ENCODE measurements around the gene SECISBP2.

The SECISBP2 gene

DNA sequence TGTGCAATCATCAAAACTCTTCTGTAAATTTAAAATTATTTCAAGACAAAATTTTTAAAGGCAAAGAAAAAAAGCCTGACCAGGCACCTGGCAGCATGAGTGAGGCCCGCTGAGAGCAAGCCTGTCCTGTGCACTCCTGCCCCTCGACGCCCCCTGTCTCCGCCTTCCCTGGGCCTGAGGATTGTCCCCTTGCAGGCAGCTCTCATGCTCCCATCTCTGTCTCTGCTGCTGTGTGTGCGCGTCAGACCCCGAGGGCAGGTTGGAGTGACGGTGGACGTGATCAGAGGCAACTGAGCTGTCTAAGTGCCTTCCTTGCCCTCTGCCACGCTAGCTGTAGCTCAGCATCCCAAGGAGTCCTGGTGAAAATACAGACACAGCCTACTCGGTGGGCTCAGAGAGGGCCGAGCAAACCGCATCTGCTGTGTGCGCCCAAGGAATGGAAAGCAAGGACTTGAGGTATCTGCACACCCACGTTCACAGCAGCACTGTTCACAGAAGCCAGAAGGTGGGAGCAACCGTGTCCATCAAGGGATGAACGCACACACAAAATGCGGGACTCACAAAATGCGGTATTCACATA, 65.5 kb downstream of the SECISBP2 start:
- DNase-seq: no peak

DNA sequence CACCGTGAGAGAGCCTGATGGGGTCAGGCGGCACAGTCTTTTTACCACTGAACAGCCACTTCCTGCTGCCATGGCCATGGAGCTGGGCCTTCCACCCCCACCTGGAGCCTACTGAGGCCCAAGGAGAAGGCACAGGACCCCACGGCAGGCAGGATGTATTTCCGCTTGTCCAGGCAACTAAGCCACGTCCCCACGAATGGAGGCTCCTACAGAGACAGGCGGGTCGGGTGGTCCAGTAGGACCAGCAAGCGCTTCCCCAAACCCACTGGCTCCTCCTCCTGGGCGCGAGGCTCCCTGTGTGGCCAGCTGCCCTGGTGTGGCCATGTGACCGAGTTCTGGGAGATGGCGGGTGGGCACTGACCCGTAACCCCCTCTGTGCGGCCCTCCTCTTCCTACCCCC, 66.5 kb downstream of the SECISBP2 start:
- DNase-seq: no peak

DNA sequence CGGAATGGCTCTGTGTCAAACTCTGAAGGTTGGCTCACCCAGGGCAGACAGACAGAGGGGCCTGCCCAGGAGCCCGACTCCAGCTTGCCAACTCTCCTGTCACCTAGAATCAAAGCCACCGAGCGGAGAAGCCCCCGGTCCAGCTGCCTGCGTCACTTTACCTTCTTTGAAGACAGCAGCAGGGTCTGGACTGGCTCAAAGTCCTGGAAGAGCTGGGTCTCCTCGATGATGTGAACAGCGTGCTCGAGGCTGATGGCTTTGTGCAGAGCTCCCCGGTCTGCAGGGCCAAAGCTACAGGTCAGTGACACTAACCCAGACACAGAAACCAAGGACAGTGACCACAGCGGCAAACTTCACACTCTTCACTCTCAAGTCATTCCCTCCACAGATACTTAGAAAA, 67.9 kb downstream of the SECISBP2 start:
- DNase-seq: no peak

- no peak for DNase-seq
These were observed 68.5 kb downstream of the SECISBP2 start for GRCh38 chr9:89386797-89387196.

DNA sequence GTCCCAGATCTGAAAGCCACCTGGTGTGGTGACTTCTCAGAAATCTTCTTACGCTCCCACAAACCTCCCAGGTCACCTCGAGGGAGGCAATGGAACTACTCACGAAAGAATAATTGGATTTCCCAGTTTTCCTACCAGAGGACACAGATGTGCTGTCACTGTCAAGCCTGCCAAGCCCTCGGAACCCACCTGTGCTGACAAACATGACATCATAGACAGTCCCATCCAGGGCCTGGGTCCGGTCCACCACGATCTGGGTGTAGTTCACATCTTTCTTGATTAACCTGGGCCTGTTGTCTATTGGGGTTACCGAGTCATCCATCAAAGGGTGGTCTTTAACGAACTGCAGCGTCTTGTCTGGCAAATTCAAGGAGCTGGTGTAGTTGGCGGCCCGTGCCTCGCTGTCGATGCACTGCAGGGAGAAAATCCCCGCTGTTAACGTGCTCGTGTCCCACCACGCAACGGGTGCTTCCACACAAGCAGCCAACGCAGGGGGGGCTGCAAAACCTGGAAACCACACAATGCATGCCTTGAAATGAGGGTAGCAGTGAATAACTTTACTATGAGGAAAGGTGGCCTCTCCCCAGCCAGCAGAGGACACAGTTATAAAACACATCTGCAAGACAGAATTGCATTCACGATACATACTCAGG, 69.0 kb downstream of the SECISBP2 start:
- no peak for DNase-seq

- DNase-seq: peak; percentile 75
These were observed 70.0 kb downstream of the SECISBP2 start for GRCh38 chr9:89388084-89388867.

GRCh38 chr9:89388868-89389177, 70.5 kb downstream of the SECISBP2 start:
- no peak for DNase-seq

- DNase-seq: no peak
These were observed 71.8 kb downstream of the SECISBP2 start for GRCh38 chr9:89390068-89390555.

DNA sequence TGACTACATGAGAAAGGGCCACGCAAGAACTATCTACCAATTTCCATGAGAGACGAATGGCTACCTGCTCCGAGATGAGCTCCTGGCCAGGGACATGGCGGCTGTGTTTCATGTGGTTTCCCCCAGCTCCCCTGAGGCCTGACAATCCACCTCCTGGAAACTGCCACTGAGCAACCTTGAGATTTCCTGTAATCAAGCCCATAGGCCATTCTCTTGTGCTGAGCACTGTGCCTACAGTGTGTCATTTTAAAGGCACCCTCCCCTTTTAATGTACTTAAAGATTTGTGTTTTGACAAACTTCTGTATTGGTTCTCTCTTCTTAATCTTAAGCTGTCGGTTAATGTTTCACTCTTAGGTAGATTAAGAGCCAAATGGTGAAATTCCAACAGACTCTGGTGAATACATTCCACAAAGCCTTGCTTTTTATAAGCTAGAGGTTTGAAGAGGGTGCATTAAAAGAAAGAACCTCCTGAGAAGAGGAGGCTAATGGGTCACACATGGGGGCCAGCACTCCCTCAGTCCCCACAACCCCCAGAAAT, 72.3 kb downstream of the SECISBP2 start:
- DNase-seq: no peak

DNA sequence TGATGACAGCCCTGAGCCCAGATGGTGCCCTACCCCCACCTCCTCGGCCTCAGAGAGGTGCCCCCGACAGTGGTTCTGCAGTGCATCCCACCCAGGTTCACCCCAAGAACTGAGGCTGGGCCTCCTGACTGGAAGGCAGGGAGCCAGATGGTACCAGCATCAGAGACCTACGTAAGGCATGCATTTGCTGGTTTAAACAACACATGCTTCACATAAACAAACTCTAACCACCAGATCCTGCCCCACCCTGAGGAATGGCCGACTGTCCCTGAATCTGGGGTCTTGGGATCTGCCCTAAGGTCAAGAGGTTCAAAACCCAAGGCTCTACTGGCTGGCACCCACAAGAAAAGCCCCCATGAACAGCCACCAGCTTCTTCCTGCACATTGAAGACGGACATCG, 73.3 kb downstream of the SECISBP2 start:
- DNase-seq: no peak

- no peak for DNase-seq
These were observed 76.1 kb downstream of the SECISBP2 start for GRCh38 chr9:89394412-89394811.

GRCh38 chr9:89395931-89396710, 77.8 kb downstream of the SECISBP2 start:
- no peak for DNase-seq

GRCh38 chr9:89397471-89397870, 79.2 kb downstream of the SECISBP2 start:
- DNase-seq: no peak

- no peak for DNase-seq
These were observed 80.3 kb downstream of the SECISBP2 start for GRCh38 chr9:89398621-89399020.

DNA sequence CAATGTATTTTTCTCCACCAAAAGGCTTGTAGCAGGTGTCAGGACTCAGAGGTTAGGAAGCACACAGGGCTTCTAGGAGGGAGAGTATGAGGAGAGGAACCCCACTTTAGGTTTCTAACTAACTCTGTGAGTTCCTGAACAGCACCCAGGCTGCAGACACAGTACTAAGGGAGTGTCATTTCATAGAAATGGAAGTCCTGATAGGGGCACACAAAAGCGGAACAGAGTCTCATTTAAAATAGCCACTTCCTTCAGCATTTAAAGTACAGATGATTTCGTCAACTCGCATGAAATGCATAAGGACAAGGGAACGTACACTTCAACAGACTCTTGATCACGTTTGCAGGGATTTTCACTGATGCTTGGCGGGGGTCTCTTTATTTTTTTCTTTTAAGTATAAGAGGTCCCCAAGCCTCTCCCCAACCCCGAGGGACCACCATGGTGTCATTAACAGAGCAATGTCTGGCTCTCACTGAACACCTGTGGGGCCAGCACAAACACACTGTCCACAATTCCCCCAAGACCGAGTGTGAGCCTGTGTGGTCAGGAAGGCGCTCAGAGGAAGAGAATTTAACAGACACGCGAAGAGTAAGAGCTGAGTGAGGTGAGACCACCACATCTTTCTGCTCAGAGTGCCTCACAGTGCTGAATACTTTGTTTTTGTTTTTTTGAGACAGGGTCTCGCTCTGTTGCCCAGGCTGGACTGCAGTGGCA, 82.3 kb downstream of the SECISBP2 start:
- no peak for DNase-seq

GRCh38 chr9:89402695-89403427, 84.6 kb downstream of the SECISBP2 start:
- DNase-seq: no peak

DNA sequence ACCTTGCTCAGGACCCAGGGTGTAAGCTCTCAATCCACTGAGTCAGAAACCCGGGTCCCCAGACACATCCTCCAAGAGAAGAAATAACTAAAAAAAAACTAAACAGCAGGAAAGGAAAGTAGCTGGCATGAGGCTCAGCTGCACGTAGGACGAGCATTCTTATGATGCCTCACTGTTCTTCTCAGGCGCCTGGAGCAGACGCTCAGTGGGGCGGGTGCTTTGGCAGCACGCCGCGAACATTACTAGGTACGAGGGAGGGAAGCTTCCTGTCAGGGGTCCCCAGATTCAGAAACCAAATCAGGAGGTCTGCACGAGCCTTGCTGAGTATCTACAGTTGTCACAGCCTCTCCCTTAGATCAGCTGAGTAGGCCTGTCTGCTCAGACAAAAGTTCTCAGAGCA, 85.8 kb downstream of the SECISBP2 start:
- DNase-seq: no peak

DNA sequence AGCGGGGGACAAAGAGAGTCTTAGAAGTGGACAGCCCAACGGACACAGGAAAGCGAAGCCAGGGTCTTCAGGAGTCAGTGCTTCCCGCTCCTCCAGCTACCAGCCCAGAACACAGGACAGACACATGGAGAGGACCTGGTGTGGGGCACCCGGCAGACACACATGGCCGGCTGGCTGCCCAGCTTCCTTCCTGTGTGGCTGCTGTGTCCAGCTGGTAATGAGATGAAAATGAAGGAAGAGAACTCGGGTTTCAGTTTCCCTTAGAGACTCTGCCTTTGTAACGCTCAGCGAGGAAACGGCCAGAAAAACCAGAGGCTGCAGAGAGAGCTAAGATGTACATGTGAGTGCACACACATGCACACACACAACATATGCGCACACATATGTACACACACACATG, 87.5 kb downstream of the SECISBP2 start:
- no peak for DNase-seq

- DNase-seq: no peak
These were observed 88.8 kb downstream of the SECISBP2 start for GRCh38 chr9:89407070-89407469.

GRCh38 chr9:89408628-89409101, 90.4 kb downstream of the SECISBP2 start:
- no peak for DNase-seq
